NCI-H748 treated with DMSO at 0.1 percent for 48 hours (cell line): ENCODE measurements around the gene SS18L1.
"Not testable (repeated sequence)": the region's sequence is repeated elsewhere in the genome, so short reads cannot be mapped to it uniquely, and the experiment has no call there.

Experiments
- DNase-seq: peaks from one replicate; lab custom pipeline; 2025; lab: John Stamatoyannopoulos, UW

The SS18L1 gene

GRCh38 chr20:62137092-62137384 is 6.5 kb upstream of the SS18L1 start:
- no peak for DNase-seq

DNA sequence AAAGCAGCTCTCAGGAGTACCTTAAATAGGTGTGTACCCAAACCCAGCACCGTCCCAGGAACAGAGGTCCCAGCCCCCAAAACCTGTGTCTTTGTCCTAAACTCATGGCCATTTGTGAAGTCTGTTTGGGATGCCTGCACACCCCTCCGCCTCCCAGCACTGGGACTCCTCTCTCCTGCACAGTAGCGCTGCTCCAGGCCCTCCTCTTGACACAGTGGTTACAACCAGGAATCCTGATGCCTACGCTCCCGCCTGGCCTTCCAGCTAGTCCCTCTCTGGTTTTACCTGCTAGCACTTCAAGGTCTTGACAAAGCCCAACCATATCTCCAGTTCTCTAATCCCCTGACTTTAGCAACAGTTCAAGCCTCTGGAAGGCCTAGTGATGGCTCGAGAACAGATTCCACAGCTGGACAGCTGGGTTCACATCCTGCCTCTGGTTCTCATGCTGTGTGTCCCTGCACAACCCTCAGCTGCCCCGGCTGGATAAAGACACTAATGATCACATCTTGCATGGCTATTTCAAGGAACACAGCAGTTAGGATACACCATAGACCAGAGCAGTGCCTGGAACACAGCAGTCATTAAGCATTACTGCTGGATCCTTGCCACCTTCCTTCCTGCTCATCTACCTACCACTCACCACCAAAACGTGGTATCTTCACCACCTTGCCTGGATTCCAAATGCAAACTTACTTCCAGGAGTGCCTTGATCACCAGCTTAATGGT is 5.9 kb upstream of the SS18L1 start:
- DNase-seq: no peak

- DNase-seq: no peak
These were observed 5.4 kb upstream of the SS18L1 start for GRCh38 chr20:62138204-62138543.

DNA sequence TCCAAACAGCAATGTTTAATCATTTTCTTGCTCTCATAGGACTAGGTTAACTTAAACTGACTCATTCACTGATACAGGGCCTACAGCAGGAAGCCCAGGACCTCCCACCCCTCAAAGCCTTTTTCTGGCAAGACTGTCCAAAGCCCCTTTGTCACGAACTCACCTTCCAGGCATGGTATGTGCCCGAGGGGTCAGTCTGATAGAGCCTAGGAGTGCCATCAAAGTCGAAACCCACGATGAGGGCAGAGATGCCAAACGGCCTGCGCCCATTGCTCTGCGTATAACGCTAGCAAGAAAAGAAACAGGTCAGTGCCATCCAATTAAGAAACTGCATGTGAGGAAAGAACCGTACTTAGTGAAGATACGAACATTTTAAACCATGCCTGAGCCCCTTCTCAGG is 4.7 kb upstream of the SS18L1 start:
- no peak for DNase-seq

- no peak for DNase-seq
These were observed 3.9 kb upstream of the SS18L1 start for GRCh38 chr20:62139636-62140035.

DNA sequence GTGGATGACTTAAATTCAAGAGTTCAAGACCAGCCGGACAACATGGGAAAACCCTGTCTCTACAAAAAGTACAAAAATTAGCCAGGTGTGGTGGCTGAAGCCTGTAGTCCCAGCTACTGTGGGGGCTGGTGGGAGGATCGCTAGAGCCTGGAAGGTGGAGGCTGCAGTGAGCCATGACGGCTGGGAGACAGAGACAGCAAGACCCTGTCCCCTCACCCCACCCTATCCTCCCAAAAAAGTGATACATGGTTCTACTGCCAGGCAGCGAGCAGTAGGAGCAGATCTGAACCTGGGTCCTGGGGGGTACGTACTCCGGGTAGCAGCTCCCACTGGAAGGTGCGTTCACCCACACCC is 2.5 kb upstream of the SS18L1 start:
- DNase-seq: no peak

- no peak for DNase-seq
These were observed 1.9 kb upstream of the SS18L1 start for GRCh38 chr20:62141397-62142251.

DNA sequence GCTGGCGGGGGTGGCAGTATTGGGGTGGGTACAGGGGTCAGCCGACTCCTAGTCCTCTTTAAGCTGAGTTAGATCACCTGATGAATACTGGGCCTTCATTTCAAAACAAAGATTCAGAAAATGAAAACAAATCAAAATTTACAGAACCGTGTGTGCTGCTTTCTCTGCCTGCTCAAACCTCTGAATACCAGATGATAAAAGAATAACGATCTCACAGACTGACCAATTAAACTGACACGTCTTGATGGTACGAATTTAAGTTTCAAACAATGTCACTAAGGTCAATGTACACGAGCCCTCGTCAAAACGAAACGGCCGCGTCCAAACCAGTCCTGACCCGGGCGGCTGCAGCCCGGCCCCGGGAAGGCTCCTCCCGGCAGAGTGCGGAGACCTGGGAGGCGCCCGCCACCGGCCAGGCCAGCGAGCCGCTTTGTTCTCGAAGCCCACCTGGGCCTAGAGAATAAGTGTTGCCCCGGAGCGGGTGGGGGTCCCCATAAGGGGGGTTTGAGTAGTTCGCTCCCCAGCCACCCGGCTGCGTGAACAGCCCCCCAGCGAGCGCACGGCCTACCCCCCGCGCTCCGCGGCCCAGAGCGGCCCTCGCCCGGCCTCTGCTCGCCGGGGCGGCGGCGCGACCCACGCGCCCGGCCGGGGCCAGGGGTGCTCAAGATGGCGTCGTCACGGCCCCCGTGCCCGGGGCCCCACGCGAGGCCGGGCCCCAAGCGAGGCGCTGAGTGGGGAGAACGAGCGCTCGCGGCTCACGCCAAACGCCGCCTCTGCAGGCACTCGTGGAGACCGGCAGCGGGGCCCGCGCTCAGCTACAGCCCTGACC is 1.1 kb upstream of the SS18L1 start:
- DNase-seq: no peak

DNA sequence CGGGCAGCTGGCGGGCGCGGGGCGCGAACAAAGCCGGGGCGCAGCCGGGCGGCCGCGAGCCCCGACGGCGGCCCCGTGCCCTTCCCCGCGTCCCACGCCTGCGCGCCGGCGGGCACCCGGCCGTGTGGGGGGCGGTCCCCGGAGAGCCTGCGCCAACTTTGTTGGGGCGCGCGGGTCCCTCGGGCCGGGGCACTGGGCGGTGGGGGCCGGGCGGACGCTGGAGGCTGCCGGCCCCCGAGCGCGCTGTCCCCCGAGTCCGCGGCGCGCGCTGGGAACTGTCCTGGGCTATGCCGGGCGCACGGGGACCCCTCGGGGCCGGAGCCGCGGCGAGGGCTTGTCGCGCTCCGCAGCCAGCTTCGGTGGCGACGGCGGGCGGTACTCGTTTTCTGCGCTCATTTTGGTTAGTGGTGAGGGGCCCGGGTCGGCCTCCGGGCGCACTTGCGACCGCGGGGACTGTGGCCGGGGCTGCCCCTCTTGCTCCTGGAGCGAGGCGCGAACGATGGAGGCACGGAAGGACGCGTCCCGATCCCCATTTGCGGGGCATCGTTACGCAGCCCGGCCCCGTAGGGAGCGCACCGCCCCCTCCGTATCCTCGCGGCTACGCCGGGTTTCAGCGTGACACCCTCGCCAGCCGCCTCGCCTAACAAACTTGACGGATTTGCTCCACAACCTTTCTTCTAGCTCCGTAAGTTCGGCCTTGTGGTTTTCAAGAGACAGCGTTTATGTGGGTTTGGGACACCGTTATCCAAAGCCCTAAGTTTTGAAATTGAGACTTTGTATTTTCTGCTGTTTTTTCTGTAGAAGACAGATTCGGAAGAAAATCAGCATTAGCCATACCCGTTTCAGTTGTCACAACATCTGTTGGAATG is 622 bp downstream of the SS18L1 start:
- no peak for DNase-seq

DNA sequence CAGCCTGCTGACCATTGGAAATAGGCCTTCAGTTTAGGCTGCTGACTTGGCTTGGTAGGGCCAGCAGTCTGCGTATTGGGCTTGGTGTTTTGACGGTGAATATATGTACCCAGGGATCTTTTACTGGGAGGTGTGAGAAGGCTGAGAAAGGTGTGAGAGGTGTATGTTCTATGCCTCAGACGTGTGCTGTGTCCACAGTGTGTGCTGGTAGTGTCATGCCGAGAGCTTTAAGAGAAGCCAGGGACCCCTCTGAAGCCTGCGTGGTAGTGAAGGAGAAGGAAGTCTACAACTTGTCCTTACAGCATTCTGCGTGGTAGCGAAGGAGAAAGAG is 2.1 kb downstream of the SS18L1 start:
- DNase-seq: no peak

DNA sequence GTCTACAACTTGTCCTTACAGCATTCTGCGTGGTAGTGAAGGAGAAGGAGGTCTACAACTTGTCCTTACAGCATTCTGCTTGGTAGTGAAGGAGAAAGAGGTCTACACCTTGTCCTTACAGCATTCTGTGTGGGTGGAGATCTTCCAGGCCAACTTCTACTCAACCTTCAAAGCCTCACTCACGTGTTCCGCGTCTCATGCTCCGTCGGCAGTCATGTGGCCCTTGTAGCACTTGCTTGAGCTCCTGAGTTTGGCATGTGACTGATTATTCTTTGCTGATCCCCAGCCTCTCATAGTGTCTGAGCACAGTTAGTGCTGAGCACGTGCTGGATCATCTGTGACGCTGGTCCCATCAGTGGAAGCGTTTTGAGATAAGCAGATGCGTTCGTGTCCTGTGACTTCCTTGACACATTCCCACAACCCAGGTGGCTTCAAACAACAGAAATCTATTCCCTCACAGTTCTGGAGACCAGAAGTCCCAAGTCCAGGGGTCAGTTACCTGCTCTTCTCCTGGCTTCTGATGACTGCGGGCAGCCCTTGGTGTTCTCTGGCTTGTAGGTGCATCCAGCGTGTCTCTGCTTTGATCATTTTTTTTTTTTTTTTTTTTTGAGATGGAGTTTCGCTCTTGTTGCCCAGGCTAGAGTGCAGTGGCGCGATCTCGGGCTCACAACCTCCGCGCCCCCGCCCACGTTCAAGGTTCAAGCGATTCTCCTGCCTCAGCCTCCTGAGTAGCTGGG is 2.6 kb downstream of the SS18L1 start:
- no peak for DNase-seq

- DNase-seq: no peak
These were observed 3.6 kb downstream of the SS18L1 start for GRCh38 chr20:62147125-62147524.

DNA sequence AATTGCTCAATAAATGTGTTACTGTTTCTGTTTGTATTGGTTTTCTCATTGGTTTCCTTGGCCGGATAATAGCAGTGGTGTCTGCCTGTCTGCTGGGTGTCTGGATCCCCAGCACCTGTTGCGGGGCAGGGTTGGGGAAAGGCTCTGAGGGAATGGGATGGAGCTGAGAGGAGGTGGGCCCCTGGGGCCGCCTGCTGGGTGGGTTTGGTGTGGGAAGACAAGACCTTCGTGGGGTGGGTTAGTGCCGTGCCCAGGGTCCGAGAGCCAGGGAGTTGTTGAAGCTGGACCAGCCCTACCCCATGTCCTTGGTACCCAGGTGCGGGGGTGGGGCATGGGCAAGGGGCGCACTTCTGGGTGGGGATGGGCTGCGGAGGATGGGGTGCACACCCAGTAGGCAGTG is 4.0 kb downstream of the SS18L1 start:
- DNase-seq: no peak

DNA sequence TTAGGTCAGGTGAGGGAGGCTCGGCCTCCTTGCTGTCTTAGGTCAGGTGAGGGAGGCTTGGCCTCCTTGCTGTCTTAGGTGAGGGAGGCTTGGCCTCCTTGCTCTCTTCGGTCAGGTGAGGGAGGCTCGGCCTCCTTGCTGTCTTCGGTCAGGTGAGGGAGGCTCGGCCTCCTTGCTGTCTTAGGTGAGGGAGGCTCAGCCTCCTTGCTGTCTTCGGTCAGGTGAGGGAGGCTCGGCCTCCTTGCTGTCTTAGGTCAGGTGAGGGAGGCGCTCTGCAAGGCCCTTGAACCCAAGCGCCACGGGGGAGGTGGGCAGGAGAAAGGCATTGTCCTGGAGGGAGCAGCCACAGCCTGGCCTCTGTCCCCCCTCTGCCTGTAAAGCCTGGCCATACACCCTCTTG is 4.8 kb downstream of the SS18L1 start:
- DNase-seq: not testable (repeated sequence)

- no peak for DNase-seq
These were observed 5.3 kb downstream of the SS18L1 start for GRCh38 chr20:62148908-62149314.

DNA sequence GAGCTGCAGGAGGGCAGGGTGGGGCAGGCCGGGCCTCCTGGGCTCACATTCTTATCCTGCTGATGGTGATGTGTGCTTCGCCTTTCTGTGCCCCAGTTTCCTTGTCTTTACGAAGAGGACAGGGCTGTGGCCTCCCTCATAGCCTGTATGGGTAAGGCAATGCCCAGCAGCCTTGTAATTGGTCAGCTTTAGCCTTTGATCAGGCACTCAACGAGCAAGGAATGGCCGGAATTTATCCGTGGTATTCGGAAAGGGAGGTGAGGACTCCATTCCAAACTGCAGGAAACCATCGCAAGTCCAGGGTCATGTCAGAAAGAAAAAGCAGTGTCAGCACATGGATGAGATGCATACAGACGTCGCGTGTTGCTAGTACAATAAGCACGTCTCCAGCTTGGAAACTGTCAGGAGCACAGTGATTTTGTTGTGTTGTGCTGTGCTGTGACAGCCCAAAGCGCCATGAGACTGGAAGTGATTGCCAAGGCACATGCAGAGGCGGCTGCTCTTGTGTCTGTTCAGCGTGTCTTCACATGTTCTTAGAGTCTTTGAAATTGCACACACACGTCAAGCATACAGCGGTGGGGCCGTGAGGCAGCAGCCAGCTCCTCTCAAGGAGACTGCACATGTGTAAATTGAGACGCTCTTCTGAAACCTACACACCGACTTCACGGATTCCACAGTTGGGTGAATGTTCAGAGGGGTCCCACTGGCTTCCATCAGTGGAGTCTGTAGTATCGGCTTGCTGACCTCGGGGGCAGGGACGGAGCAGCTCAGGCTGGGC is 6.2 kb downstream of the SS18L1 start:
- no peak for DNase-seq

GRCh38 chr20:62150310-62150575 is 6.7 kb downstream of the SS18L1 start:
- no peak for DNase-seq

- DNase-seq: no peak
These were observed 7.7 kb downstream of the SS18L1 start for GRCh38 chr20:62151225-62151624.

DNA sequence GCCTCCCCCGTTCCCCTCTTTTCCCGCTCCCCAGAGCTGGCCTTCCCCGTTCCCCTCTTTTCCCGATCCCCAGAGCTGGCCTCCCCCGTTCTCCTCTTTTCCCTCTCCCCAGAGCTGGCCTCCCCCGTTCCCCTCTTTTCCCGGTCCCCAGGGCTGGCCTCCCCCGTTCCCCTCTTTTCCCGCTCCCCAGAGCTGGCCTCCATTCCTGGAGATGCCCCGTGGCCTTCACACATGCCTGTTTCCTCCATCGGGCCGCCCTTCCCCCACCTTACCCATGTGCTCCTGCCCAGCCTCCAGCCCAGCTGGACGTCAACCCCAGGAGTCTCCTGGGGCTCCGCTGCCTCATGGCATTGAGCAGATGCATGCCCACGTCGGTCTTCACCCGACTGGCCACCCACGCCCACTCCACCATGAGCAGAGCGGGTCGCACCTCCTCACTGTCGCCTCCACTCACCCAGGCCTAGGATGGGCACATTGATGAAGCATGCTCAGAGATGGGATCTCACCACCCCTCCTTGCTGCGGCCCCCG is 8.3 kb downstream of the SS18L1 start:
- DNase-seq: no peak

DNA sequence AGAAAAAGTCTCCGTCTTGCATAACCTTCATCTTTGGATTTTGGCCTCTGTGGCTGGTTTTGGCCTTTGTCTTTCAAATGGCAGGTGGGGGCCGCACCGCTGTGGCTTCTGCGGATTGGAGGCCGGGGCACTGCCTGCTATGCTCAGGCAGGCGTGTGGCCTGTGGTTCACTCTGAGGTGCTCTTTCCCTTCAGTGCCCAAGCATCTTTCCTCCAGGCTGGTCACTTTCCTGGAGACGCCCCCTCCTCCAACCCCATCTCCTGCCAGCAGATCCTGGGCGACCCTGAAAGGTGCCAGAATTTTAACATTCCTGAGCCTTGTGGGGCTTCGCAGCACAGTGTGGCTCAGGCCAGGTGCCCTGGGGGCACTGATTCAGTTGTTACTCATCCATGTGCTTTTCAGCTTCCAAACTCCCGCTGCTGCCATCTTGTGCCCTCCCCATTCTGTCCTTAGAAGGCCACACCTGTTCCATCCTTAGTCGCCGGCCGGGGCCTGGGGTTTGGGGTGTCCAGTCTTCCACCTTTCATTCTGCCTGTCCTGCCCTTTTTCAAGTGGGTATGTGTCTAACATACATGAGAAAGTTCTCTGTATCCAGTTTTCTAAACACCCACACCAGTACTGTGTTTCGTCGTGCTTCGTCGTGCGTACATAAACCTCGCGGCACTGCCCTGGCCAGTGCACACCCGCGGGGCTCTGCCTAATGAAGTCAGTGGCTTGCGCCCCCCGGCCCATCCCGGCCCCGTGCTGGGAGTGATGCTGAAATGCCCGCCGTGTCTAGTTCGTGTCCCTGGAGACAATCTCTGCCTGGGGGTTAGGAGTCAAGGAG is 12.1 kb downstream of the SS18L1 start:
- no peak for DNase-seq
